ENCODE data around the gene MT1A. TPM values are rescaled to one million over a fixed set of nuclear protein-coding genes. Genes with fewer than 3 reads are reported as not detected.
"Not testable (repeated sequence)": the region's sequence is repeated elsewhere in the genome, so short reads cannot be mapped to it uniquely, and the experiment has no call there.

The MT1A gene
- total RNA-seq, 6 donors from 2014 or later, result 5.4 to 59.1 (median 13.4) TPM; not detected in 1

DNA sequence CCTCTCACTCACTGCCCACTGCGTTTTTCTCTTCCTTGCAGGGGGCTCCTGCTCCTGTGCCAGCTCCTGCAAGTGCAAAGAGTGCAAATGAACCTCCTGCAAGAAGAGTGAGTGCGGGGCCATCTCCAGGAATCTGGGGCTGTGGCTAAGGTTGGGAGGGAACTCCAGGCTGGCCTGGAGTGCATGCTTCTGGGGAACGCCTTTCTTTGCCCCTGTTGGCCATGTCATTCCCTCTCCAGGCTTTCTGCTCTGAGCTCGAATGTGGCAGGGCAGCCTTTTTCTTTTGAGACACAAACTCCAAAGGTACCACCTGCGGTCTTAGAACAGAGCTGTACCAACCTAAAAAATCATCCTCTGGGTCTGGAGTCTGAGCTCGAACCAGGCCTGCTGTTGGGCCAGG lies 20.3 kb upstream of the MT1A start:
- Histone ChIP-seq H3K4me1 (peaks cover 5 to 16% (median 13%) of the 10 kb centered on the region in 4 donors), H3K9me3 (no peaks in the 10 kb centered on the region), H3K27ac (peak overlapping the region in 3 of 4 donors; percentile 67 to 85 (median 78)), H3K4me3 (peak overlapping the region in 1 of 4 donors; percentile 55), H3K36me3 (no peaks in the 10 kb centered on the region), H3K27me3 (no peaks in the 10 kb centered on the region)
- TF ChIP-seq POLR2AphosphoS5 (IDR thresholded peaks at IDR 0.05) (no peak), POLR2A (IDR thresholded peaks at IDR 0.05) (no peak), EP300 (IDR thresholded peaks at IDR 0.05) (no peak)
- TF ChIP-seq, protein P1, sequence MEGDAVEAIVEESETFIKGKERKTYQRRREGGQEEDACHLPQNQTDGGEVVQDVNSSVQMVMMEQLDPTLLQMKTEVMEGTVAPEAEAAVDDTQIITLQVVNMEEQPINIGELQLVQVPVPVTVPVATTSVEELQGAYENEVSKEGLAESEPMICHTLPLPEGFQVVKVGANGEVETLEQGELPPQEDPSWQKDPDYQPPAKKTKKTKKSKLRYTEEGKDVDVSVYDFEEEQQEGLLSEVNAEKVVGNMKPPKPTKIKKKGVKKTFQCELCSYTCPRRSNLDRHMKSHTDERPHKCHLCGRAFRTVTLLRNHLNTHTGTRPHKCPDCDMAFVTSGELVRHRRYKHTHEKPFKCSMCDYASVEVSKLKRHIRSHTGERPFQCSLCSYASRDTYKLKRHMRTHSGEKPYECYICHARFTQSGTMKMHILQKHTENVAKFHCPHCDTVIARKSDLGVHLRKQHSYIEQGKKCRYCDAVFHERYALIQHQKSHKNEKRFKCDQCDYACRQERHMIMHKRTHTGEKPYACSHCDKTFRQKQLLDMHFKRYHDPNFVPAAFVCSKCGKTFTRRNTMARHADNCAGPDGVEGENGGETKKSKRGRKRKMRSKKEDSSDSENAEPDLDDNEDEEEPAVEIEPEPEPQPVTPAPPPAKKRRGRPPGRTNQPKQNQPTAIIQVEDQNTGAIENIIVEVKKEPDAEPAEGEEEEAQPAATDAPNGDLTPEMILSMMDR (IDR thresholded peaks at IDR 0.05), result no peak
- DNase-seq, result no peak
- no peak for ATAC-seq (ENCODE audit: low FRiP score in 2 of 2)
- WGBS, 2 donors, result 83% methylated on average over 6 of the region's 6 CpGs

DNA sequence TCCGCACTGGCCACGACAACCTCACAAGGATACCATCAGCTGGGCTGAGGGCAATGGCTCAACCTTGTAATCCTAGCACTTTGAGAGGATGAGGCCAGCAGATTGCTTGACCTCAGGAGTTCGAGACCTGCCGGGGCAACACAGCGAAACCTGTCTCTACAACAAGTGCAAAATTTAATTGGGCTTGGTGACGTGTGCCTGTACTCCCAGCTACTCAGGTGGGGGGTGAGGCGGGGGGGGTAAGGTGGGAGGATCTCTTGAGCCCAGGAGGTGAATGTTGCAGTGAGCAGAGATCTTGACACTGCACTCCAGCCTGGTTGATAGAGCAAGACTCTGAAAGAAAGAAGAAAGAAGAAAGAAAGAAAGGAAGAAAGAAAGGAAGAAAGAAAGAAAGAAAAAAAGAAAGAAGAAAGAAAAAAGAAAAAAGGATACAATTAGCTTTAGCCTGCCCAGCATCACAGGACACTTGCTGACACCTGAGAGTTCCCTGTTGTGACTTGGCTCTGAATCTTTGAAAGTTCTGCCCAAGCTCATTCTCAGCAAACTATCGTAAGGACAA lies 18.0 kb upstream of the MT1A start:
- Histone ChIP-seq H3K4me3 (no peak overlapping the region), H3K4me1 (peaks cover 8 to 23% (median 17%) of the 10 kb centered on the region in 4 donors), H3K27ac (no peak overlapping the region), H3K9me3 (no peaks in the 10 kb centered on the region), H3K36me3 (no peaks in the 10 kb centered on the region), H3K27me3 (peaks cover 0 to 2% (median under 1%) of the 10 kb centered on the region in 4 donors)
- TF ChIP-seq POLR2AphosphoS5 (IDR thresholded peaks at IDR 0.05) (no peak), POLR2A (IDR thresholded peaks at IDR 0.05) (no peak), EP300 (IDR thresholded peaks at IDR 0.05) (no peak)
- TF ChIP-seq, protein P1 (IDR thresholded peaks at IDR 0.05), result no peak
- DNase-seq, result no peak
- ATAC-seq (ENCODE audit: low FRiP score in 2 of 2), result no peak
- 82 to 92% methylated on average over 7 to 8 of the region's 8 CpGs for WGBS, 2 donors

DNA sequence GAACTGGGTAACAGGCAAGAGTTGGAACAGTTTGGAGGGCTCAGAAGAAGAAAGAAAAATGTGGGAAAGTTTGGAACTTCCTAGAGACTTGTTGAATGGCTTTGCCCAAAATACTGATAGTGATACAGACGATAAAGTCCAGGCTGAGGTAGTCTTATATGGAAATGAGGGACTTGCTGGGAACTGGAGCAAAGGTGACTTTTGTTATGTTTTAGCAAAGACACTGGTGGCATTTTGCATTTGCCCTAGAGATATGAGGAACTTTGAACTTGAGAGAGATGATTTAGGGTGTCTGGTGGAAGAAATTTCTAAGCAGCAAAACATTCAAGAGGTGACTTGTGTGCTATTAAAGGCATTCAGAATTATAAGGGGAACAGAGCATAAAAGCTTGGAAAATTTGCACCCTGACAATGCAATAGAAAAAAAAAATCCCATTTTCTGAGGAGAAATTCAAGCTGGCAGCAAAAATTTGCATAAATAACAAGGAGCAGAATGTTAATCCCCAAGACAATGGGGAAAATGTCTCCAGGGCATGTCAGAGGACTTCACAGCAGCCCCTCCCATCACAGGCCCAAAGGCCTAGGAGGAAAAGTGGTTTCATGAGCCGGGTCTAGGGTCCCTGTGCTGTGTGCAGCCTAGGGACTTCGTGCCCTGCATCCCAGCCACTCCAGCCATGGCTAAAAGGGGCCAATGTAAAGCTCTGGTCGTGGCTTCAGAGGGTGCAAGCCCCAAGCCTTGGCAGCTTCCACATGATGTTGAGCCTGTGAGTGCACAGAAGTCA lies 16.6 kb upstream of the MT1A start:
- H3K36me3 ChIP-seq; DNase-seq; H3K4me3 ChIP-seq; H3K27me3 ChIP-seq; ATAC-seq (ENCODE audit: low FRiP score in 2 of 2); H3K9me3 ChIP-seq; H3K27ac ChIP-seq: not testable (repeated sequence)
- peaks cover 8 to 34% (median 26%) of the 10 kb centered on the region in 4 donors for H3K4me1 ChIP-seq
- 80 to 89% methylated on average over 3 to 4 of the region's 4 CpGs for WGBS, 2 donors

DNA sequence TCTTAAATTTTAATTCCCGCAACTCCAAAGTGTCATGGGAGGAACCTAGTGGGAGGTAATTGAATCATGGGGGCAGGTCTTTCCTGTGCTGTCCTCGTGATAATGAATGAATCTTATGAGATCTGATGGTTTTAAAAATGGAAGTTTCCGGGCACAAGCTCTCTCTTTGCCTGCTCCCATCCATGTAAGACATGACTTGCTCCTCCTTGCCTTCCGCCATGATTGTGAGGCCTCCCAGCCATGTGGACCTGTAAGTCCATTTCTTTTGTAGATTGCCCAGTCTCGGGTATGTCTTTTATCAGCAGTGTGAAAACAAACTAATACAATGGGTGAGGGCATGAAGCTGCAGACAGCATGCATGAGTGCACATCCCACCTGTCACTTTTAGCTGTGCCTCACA lies 15.3 kb upstream of the MT1A start:
- H3K9me3 ChIP-seq; ATAC-seq (ENCODE audit: low FRiP score in 2 of 2); H3K36me3 ChIP-seq; H3K27me3 ChIP-seq; H3K27ac ChIP-seq; H3K4me3 ChIP-seq; DNase-seq: not testable (repeated sequence)
- H3K4me1 ChIP-seq, result peaks cover 3 to 29% (median 17%) of the 10 kb centered on the region in 4 donors
- WGBS, 2 donors, result 94 to 98% methylated on average over 5 of the region's 5 CpGs

DNA sequence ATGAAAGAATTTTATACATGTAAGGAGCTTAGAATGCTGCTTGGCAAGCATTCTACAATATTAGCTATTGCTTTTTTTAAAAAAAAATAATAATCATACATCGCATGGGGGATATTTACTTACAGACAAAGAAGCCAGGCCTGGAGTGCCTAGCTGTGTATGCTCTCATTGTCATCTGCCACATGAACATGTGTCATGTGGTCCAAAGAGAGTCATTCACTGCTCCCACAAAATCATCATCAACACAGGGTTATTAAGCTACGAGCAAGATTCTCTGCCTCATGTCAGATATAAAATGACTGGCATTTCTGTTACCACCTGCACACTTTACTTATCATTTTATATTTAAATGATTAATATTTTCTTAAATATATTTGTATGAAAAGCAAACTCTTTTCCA lies 14.8 kb upstream of the MT1A start:
- Histone ChIP-seq H3K4me3 (no peak overlapping the region), H3K27ac (no peak overlapping the region), H3K27me3 (peaks cover 0 to 4% (median 1%) of the 10 kb centered on the region in 4 donors), H3K9me3 (no peaks in the 10 kb centered on the region), H3K4me1 (peaks cover 5 to 29% (median 17%) of the 10 kb centered on the region in 4 donors), H3K36me3 (no peaks in the 10 kb centered on the region)
- no peak for DNase-seq
- TF ChIP-seq POLR2AphosphoS5 (IDR thresholded peaks at IDR 0.05) (no peak), EP300 (IDR thresholded peaks at IDR 0.05) (no peak), POLR2A (IDR thresholded peaks at IDR 0.05) (no peak)
- TF ChIP-seq, protein P1 (IDR thresholded peaks at IDR 0.05), result no peak
- 89 to 97% methylated on average over 2 of the region's 2 CpGs for WGBS, 2 donors
- ATAC-seq (ENCODE audit: low FRiP score in 2 of 2), result no peak
